Endothelial cell (in vitro differentiated cells): ENCODE results near the gene RUNX3. TPM values are rescaled to one million over a fixed set of nuclear protein-coding genes. Genes with fewer than 3 reads are reported as not detected.
A peak's percentile ranks its signal among the peaks of the same experiment; 100 is the strongest.

Experiments
- DNase-seq: peaks from one replicate; pipeline ENCODE4 v3.0.0; 2021; ENCODE audit warnings: low spot score
- H3K27ac Mint-ChIP-seq: one replicate; pipeline ENCODE4 v1.8.0; 2021; ENCODE audit warnings: mixed read lengths, inconsistent platforms; ENCODE audit not compliant: unreplicated experiment
- H3K27me3 Mint-ChIP-seq: one replicate; pipeline ENCODE4 v1.8.0; 2021; ENCODE audit warnings: mild to moderate bottlenecking, moderate library complexity, mixed read lengths, inconsistent platforms; ENCODE audit not compliant: unreplicated experiment
- H3K36me3 Mint-ChIP-seq: one replicate; pipeline ENCODE4 v1.8.0; 2021; ENCODE audit warnings: mild to moderate bottlenecking, low read depth, mixed read lengths, inconsistent platforms; ENCODE audit not compliant: unreplicated experiment
- H3K4me1 Mint-ChIP-seq: one replicate; pipeline ENCODE4 v1.8.0; 2021; ENCODE audit warnings: mild to moderate bottlenecking, mixed read lengths, inconsistent platforms; ENCODE audit not compliant: unreplicated experiment
- H3K4me3 Mint-ChIP-seq: one replicate; pipeline ENCODE4 v1.8.0; 2021; ENCODE audit warnings: mild to moderate bottlenecking, mixed read lengths, inconsistent platforms; ENCODE audit not compliant: unreplicated experiment
- H3K9me3 Mint-ChIP-seq: one replicate; pipeline ENCODE4 v1.8.0; 2021; ENCODE audit warnings: mixed read lengths, inconsistent platforms; ENCODE audit not compliant: unreplicated experiment
- total RNA-seq: library from RNA; stranded (reverse); fragmentation: NEBNext Ultra II Directional; extraction: Animal tissue kit (Norgen Biotek cat#: 25700); gene quantifications from one replicate; pipeline ENCODE4 v1.2.1, GENCODE V29; 2021; ENCODE audit not compliant: unreplicated experiment
- TF ChIP-seq, protein P1 (sequence below): fragments of 200-600 bp; sonication (generic); IDR thresholded peaks from one replicate; pipeline ENCODE4 v1.5.0; 2021; ENCODE audit warnings: antibody characterized with exemption; ENCODE audit not compliant: unreplicated experiment

Gene RUNX3
- total RNA-seq, 1 donor from 2014 or later: 1.8 TPM

DNA sequence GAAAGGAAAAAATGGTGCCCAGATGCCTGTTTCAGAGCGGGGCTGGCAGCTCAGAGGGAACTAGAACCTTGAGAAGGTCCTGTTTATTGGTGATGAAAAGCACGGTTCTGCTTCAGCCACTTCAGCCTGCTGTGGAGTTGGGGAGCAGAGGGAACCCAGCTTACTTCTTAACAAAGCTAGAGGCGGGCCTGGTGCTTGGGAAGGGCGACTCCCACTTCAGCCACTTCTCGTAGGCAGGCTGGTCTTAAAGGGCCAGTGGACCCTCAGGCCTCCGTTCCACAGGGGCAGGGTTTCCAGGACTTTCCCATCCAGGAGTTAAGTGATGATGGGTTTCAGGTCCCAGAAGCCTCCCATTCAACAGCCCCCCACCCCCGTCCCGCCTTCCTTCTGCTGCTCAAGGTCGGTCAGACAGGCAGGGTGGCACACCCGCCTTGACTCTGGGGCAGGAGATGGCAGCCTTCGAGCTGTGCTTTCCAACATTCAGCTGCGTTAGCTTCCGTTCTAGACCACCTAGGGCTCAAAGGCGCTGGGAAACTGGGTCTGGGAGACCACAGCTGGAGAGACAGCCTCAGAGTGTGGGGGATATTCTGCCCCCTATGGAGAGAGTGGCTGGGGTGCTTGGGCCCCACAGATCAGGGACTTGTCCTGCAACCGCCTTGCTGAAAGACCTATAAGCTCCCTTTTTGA is 3.4 kb downstream of the RUNX3 start:
- Mint-ChIP-seq H3K4me1 (peaks cover 27% of the 10 kb centered on the region), H3K36me3 (peaks cover 3% of the 10 kb centered on the region), H3K9me3 (no peaks in the 10 kb centered on the region), H3K27me3 (peaks cover 11% of the 10 kb centered on the region), H3K4me3 (peak overlapping the region; percentile 63), H3K27ac (no peak overlapping the region)
- no peak for DNase-seq
- TF ChIP-seq, protein P1, sequence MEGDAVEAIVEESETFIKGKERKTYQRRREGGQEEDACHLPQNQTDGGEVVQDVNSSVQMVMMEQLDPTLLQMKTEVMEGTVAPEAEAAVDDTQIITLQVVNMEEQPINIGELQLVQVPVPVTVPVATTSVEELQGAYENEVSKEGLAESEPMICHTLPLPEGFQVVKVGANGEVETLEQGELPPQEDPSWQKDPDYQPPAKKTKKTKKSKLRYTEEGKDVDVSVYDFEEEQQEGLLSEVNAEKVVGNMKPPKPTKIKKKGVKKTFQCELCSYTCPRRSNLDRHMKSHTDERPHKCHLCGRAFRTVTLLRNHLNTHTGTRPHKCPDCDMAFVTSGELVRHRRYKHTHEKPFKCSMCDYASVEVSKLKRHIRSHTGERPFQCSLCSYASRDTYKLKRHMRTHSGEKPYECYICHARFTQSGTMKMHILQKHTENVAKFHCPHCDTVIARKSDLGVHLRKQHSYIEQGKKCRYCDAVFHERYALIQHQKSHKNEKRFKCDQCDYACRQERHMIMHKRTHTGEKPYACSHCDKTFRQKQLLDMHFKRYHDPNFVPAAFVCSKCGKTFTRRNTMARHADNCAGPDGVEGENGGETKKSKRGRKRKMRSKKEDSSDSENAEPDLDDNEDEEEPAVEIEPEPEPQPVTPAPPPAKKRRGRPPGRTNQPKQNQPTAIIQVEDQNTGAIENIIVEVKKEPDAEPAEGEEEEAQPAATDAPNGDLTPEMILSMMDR: no peak

DNA sequence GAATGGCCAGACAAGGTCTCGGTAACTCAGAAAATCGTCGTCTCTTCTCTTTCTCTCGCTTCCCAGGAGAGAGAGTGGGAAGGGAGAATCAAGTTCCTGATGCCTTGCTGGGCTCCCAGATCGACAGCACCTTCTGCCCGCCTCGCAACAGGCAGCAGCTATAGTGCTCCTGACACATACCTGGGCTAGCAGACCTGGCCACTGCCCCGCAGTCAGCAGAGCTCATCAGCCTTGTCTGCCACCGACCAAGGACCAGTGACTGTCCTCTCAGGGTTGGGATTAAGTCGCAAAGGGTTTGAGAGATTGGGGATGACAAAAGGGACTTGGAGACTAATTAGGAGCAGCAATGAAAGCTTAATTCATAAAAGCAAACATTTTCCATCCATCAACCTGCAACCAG is 4.1 kb downstream of the RUNX3 start:
- H3K4me1 Mint-ChIP-seq: peaks cover 24% of the 10 kb centered on the region
- TF ChIP-seq, protein P1: no peak
- H3K36me3 Mint-ChIP-seq: peaks cover 3% of the 10 kb centered on the region
- peak overlapping the region; percentile 63 for H3K4me3 Mint-ChIP-seq
- DNase-seq: no peak
- no peaks in the 10 kb centered on the region for H3K9me3 Mint-ChIP-seq
- peaks cover 8% of the 10 kb centered on the region for H3K27me3 Mint-ChIP-seq
- H3K27ac Mint-ChIP-seq: no peak overlapping the region

DNA sequence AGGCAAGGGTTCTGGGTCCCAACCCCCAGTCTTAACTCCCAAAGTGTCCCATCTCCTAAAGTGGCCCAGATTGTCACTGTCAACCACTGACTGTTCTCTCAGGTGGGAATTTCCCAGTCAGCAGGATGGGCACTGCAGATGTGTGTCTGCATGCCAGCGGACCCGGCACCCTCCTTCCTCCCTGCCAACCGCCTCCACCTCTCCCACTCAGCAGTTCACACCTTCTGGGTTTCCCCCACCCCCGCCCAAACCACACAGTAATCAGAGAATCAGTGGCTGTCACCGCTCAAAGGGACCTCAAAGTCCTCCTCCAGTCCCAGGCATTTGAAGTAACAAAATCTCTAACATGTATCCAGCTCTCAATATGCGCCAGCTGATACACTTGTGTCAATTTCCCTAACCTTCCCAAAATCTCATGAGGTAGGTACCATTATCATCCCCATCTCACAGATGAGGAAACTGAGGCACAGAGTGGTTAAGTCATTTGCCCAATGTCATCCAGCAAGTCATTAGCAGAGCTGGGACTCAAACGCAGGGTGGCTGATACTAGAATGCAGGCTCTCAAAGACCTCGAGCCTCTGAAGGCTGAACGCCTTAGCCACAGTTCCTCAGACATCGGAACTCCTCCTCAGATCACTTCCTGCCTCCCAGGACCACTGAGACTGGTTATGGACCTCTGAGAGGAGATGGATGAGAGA is 4.8 kb downstream of the RUNX3 start:
- Mint-ChIP-seq H3K27me3 (peaks cover 8% of the 10 kb centered on the region), H3K9me3 (no peaks in the 10 kb centered on the region), H3K27ac (no peak overlapping the region), H3K4me1 (peaks cover 24% of the 10 kb centered on the region), H3K36me3 (peaks cover 3% of the 10 kb centered on the region), H3K4me3 (no peak overlapping the region)
- no peak for DNase-seq
- TF ChIP-seq, protein P1: no peak

DNA sequence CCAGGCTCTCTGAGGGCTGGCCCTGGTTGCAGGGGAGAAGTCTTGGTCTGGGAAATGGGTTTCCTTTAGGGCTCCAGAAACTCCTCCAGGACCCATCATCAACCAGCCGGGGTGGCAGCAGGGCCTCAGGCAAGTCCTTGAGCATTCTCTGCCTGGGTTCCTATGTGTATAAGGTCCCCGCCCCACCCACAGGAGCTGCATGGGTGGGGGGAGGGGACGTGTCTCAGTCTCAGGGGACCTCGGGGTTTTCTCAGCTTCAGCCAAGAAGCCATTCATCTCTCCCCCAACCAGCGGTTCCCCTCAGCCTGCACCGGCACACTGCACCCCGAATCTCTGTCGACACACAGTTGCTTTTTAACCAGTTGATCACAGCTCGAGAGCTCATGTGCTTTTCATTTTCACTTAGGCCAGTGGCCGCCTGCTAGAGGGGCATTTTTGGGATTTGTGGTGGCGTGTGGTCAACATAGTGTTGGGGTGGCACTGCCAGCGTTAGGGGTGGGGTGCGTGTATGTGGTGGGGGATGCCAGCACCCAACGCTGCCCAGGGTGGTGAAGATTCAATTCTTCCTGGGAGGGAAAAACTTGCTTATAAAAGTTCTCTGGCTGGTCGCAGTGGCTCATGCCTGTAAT is 6.5 kb downstream of the RUNX3 start:
- peaks cover 24% of the 10 kb centered on the region for H3K4me1 Mint-ChIP-seq
- no peak for DNase-seq
- no peak overlapping the region for H3K27ac Mint-ChIP-seq

More for the DNA sequence above, 6.5 kb downstream of the RUNX3 start:
- Mint-ChIP-seq H3K4me3 (no peak overlapping the region), H3K9me3 (no peaks in the 10 kb centered on the region), H3K27me3 (peaks cover 7% of the 10 kb centered on the region), H3K36me3 (peaks cover 3% of the 10 kb centered on the region)
- TF ChIP-seq, protein P1: no peak
